B cell (primary cell): Measurements from ENCODE around the gene RBM33. TPM values are rescaled to one million over a fixed set of nuclear protein-coding genes. Genes with fewer than 3 reads are reported as not detected.

Experiments used
- ATAC-seq: fragments of 200-7000 bp; cut with Tn5 transposase; one replicate; pipeline ENCODE4 v1.10.0; 2021; ENCODE audit warnings: low read depth, mild to moderate bottlenecking, moderate number of reproducible peaks, moderate library complexity
- CTCF ChIA-PET: fragments of 350-600 bp; sonication (Branson Sonifier 250); formaldehyde crosslinking; loops from one replicate; lab custom pipeline; 2021; ENCODE audit warnings: antibody characterized with exemption, inconsistent platforms; lab: Charles Lee
- POLR2A ChIA-PET: fragments of 350-600 bp; sonication (Branson Sonifier 250); formaldehyde crosslinking; loops from one replicate; lab custom pipeline; 2021; ENCODE audit warnings: antibody characterized with exemption; lab: Charles Lee
- DNase-seq: peaks from one replicate; pipeline ENCODE4 v3.0.0; 2013
- H2AFZ ChIP-seq: 2 replicates; pipeline ENCODE4 v1.6.1; 2012; ENCODE audit warnings: mild to moderate bottlenecking, low read depth, low read length; ENCODE audit not compliant: insufficient read depth, poor library complexity, severe bottlenecking
- H3K27ac ChIP-seq, 2 donors: 1 replicate in 1 of 2; 2 replicates in 1 of 2; pipeline ENCODE4 v1.5.1; 2012 to 2013; ENCODE audit warnings: low read length in 2 of 2, mild to moderate bottlenecking in 2 of 2, moderate library complexity in 1 of 2
- H3K27me3 ChIP-seq, 4 experiments: fragments of 200-600 bp in 1 of 4; sonication (generic) in 1 of 4; replicated peaks in 1 of 4; 1 replicate in 2 of 4; 2 replicates in 2 of 4; pipeline versions ENCODE4 v1.6.1 to v1.7.0; 2013 to 2016; ENCODE audit warnings: low read length in 3 of 4, mild to moderate bottlenecking in 2 of 4, mixed read lengths in 1 of 4, moderate library complexity in 1 of 4; ENCODE audit not compliant: insufficient read depth in 4 of 4, control insufficient read depth in 3 of 4; ENCODE audit errors: control extremely low read depth in 1 of 4
- H3K36me3 ChIP-seq, 2 experiments: replicated peaks in 1 of 2; 1 replicate in 1 of 2; 2 replicates in 1 of 2; pipeline versions ENCODE4 v1.6.1 to v1.7.1; 2013; ENCODE audit warnings: low read length in 1 of 2; ENCODE audit not compliant: insufficient read depth in 2 of 2, control insufficient read depth in 1 of 2; ENCODE audit errors: control extremely low read depth in 1 of 2, extremely low read depth in 1 of 2
- H3K4me1 ChIP-seq, 2 donors: fragments of 200-600 bp in 1 of 2; sonication (generic) in 1 of 2; 1 replicate in 1 of 2; 2 replicates in 1 of 2; pipeline versions ENCODE4 v1.5.1 to v1.6.1; 2013 to 2017; ENCODE audit warnings: low read length in 2 of 2; ENCODE audit not compliant: control insufficient read depth in 2 of 2, insufficient read depth in 2 of 2
- H3K4me2 ChIP-seq: replicated peaks from 2 replicates; pipeline ENCODE3; 2012; ENCODE audit warnings: mild to moderate bottlenecking, low read depth, low read length; ENCODE audit not compliant: poor library complexity, severe bottlenecking
- H3K4me3 ChIP-seq, 5 experiments: fragments of 200-600 bp in 1 of 5; sonication (generic) in 1 of 5; 1 replicate in 3 of 5; 2 replicates in 2 of 5; pipeline versions ENCODE4 v1.5.1 to v1.7.0; 2011 to 2016; ENCODE audit warnings: low read length in 4 of 5, mild to moderate bottlenecking in 4 of 5, low read depth in 2 of 5, control low read depth in 1 of 5, moderate library complexity in 1 of 5; ENCODE audit not compliant: insufficient read depth in 1 of 5; ENCODE audit errors: control extremely low read depth in 1 of 5, extremely low read depth in 1 of 5
- H3K79me2 ChIP-seq: fragments of 200-600 bp; sonication (generic); one replicate; pipeline ENCODE4 v1.6.0; 2016; ENCODE audit warnings: low read length; ENCODE audit not compliant: control insufficient read depth, insufficient read depth
- H3K9ac ChIP-seq: fragments of 200-600 bp; sonication (generic); 2 replicates; pipeline ENCODE4 v1.6.1; 2017; ENCODE audit warnings: mild to moderate bottlenecking, low read length, moderate library complexity
- H3K9me3 ChIP-seq, 3 donors: one replicate each; pipeline versions ENCODE4 v1.6.1 to v1.7.1; 2013; ENCODE audit warnings: low read length in 2 of 3; ENCODE audit not compliant: control insufficient read depth in 2 of 3, insufficient read depth in 1 of 3; ENCODE audit errors: control extremely low read depth in 1 of 3
- H4K20me1 ChIP-seq: 2 replicates; pipeline ENCODE4 v1.6.0; 2012; ENCODE audit warnings: mild to moderate bottlenecking, low read length; ENCODE audit not compliant: insufficient read depth, control insufficient read depth, poor library complexity, severe bottlenecking
- H3K27ac Mint-ChIP-seq: one replicate; pipeline ENCODE4 v1.8.0; 2021; ENCODE audit warnings: mixed read lengths
- H3K27me3 Mint-ChIP-seq: one replicate; pipeline ENCODE4 v1.8.0; 2021; ENCODE audit warnings: mixed read lengths
- H3K4me1 Mint-ChIP-seq: one replicate; pipeline ENCODE4 v1.8.0; 2021; ENCODE audit warnings: mixed read lengths
- H3K4me3 Mint-ChIP-seq: one replicate; pipeline ENCODE4 v1.8.0; 2021; ENCODE audit warnings: mixed read lengths
- H3K9me3 Mint-ChIP-seq: one replicate; pipeline ENCODE4 v1.8.0; 2022; ENCODE audit warnings: mixed read lengths; ENCODE audit not compliant: insufficient read depth
- EZH2 ChIP-seq: IDR thresholded peaks from 2 replicates; pipeline ENCODE4 v1.6.1; 2012; ENCODE audit warnings: borderline replicate concordance, low read depth, mild to moderate bottlenecking, moderate library complexity, low read length; ENCODE audit not compliant: insufficient read depth, poor library complexity, severe bottlenecking
- WGBS: methylation state at CpG from one replicate; pipeline ENCODE4 v1.1.5; 2013; ENCODE audit warnings: missing lambda C conversion rate; ENCODE audit not compliant: insufficient coverage; 5-methylcytosine and 5-hydroxymethylcytosine counted together
- intact Hi-C: fragments of 100-400 bp; cut with micrococcal nuclease; formaldehyde crosslinking; loops from one replicate; pipeline ENCODE4 v1.10.0; 2022
- polyA plus RNA-seq: library from polyadenylated mRNA; depleted of rRNA; stranded (reverse); fragments of >200 nt; gene quantifications from 2 replicates; pipeline ENCODE4 v1.2.3, GENCODE V29; 2012
- total RNA-seq, 2 donors: library from RNA; stranded (reverse); fragments of 120-200 nt in 1 of 2; gene quantifications; 1 replicate in 1 of 2; 2 replicates in 1 of 2; pipeline versions ENCODE4 v1.2.3 to v1.2.4, GENCODE V29; 2013 to 2022
- TF ChIP-seq, protein P1 (sequence below): fragments of 200-600 bp; IDR thresholded peaks from one replicate; pipeline ENCODE4 v1.8.0; 2022; ENCODE audit warnings: antibody characterized with exemption, mild to moderate bottlenecking

RBM33 gene
- total and polyA plus RNA-seq, 2 donors (not counting 1 experiment from before 2014, with no cell fraction given): 33.5 to 189 TPM

DNA sequence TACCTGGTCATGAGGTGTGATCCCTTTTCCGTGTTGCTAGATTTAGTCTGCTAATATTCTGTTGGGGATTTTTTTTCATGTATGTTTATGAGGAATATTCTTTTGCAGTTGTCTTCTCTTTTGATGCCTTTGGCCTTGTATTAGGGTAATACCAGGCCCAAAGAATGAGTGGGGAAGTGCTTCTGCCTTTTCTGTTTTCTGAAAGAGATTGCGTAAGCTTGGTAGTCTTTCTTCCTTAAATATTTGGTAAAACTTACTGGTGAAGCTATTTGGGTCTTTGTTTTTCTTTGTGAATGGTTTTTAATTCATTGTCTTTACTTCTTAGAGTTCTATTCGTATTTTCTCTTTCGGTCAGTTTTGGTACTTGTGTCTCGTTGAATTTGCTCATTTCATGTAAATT, 116.7 kb downstream of the RBM33 start:
- 100% methylated on average over 1 of the region's 5 CpGs for WGBS
- H3K4me3 ChIP-seq: no peak overlapping the region
- CTCF ChIA-PET: interaction anchor here (1.9 kb wide), 1 partner anchor 163 kb away, joined by 16 read pairs; no protein-coding TSS in a partner anchor
- H2AFZ ChIP-seq: no peak overlapping the region
- TF ChIP-seq, protein P1, sequence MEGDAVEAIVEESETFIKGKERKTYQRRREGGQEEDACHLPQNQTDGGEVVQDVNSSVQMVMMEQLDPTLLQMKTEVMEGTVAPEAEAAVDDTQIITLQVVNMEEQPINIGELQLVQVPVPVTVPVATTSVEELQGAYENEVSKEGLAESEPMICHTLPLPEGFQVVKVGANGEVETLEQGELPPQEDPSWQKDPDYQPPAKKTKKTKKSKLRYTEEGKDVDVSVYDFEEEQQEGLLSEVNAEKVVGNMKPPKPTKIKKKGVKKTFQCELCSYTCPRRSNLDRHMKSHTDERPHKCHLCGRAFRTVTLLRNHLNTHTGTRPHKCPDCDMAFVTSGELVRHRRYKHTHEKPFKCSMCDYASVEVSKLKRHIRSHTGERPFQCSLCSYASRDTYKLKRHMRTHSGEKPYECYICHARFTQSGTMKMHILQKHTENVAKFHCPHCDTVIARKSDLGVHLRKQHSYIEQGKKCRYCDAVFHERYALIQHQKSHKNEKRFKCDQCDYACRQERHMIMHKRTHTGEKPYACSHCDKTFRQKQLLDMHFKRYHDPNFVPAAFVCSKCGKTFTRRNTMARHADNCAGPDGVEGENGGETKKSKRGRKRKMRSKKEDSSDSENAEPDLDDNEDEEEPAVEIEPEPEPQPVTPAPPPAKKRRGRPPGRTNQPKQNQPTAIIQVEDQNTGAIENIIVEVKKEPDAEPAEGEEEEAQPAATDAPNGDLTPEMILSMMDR: no peak
- Mint-ChIP-seq H3K27ac (no peak overlapping the region), H3K4me1 (peaks cover 51% of the 10 kb centered on the region), H3K9me3 (no peaks in the 10 kb centered on the region), H3K27me3 (no peaks in the 10 kb centered on the region), H3K4me3 (no peak overlapping the region)
- peaks cover 27% of the 10 kb centered on the region in 2 donors for H3K4me1 ChIP-seq
- H3K27ac ChIP-seq: no peak overlapping the region
- ATAC-seq: no peak
- intact Hi-C loops: no loop called here
- peaks cover 79% of the 10 kb centered on the region for H4K20me1 ChIP-seq
- H3K79me2 ChIP-seq: peaks cover 77% of the 10 kb centered on the region
- DNase-seq: no peak
- no peaks in the 10 kb centered on the region for H3K27me3 ChIP-seq
- no peaks in the 10 kb centered on the region for H3K9me3 ChIP-seq
- H3K9ac ChIP-seq: no peak overlapping the region
- POLR2A ChIA-PET: no interaction called here
- H3K4me2 ChIP-seq: no peak overlapping the region
- H3K36me3 ChIP-seq: peaks cover 4 to 38% of the 10 kb centered on the region in 2 experiments

DNA sequence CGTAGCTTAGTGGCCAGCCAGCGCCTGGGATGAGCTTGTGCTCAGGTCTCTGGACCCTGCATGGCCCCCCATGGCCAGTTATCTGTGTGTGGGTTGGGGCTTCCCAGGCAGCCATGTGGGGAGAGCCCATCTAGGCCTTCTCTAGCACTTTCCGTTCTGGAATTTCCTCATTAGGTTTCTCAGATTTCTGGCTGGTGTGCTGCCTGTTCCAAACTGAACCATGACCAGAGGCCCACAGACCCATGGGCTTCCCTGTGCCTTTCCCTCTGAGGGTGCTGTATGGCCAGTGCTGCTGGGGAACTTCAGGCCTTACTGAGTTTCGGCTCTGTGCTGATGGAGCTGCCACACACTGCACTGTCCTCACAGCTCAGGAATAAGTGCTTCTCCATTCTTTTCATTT, 117.6 kb downstream of the RBM33 start:
- no peak overlapping the region for H2AFZ ChIP-seq
- Mint-ChIP-seq H3K9me3 (no peaks in the 10 kb centered on the region), H3K4me1 (peaks cover 42% of the 10 kb centered on the region), H3K27ac (no peak overlapping the region), H3K27me3 (no peaks in the 10 kb centered on the region), H3K4me3 (no peak overlapping the region)
- no peaks in the 10 kb centered on the region for H3K9me3 ChIP-seq
- no peak for TF ChIP-seq EZH2
- TF ChIP-seq, protein P1: no peak
- 97% methylated on average over 3 of the region's 4 CpGs for WGBS
- ChIA-PET CTCF (interaction anchor here (1.2 to 1.9 kb wide), 2 partner anchors 164 to 834 kb away, joined by 3 to 16 read pairs; no protein-coding TSS in a partner anchor), POLR2A (no interaction called here)
- H3K79me2 ChIP-seq: peaks cover 69% of the 10 kb centered on the region
- H3K36me3 ChIP-seq: peaks cover 4 to 46% of the 10 kb centered on the region in 2 experiments
- H3K27ac ChIP-seq: no peak overlapping the region
- H3K4me3 ChIP-seq: no peak overlapping the region
- intact Hi-C loops: no loop called here
- DNase-seq (no peak), ATAC-seq (no peak)
- H3K4me2 ChIP-seq: no peak overlapping the region
- H4K20me1 ChIP-seq: peaks cover 71% of the 10 kb centered on the region
- peaks cover 18 to 20% of the 10 kb centered on the region in 2 donors for H3K4me1 ChIP-seq
- no peaks in the 10 kb centered on the region for H3K27me3 ChIP-seq
- no peak overlapping the region for H3K9ac ChIP-seq
